MG63 (cell line): Measurements from ENCODE around the gene BANP. TPM values are rescaled to one million over a fixed set of nuclear protein-coding genes. Genes with fewer than 3 reads are reported as not detected.

Source experiments
- total RNA-seq: library from RNA; depleted of rRNA; stranded (reverse); fragments of >200 nt; shearing (Covaris generic); gene quantifications from 2 replicates; pipeline ENCODE4 v1.2.3, GENCODE V29; 2014; ENCODE audit warnings: low replicate concordance; rRNA removed

The BANP gene
- total RNA-seq, 1 experiment from 2014 or later = 30.4 TPM

Other genes with a start within 250 kb of the BANP start
- 21.4 and 24.6 TPM in 2 replicates for gene KLHDC4, start 185.4 kb upstream of the BANP start, total RNA-seq
- 75.3 and 110 TPM in 2 replicates for gene SLC7A5, start 81.9 kb upstream of the BANP start, total RNA-seq
- gene CA5A, start 14.9 kb upstream of the BANP start, total RNA-seq = not detected in 2 replicates